Posterior vena cava (tissue), 2 donors: ENCODE data around the gene CTSV. TPM values are rescaled to one million over a fixed set of nuclear protein-coding genes. Genes with fewer than 3 reads are reported as not detected.
"Not testable (repeated sequence)": the region's sequence is repeated elsewhere in the genome, so short reads cannot be mapped to it uniquely, and the experiment has no call there.

Experiments
- DNase-seq: peaks from one replicate; pipeline ENCODE4 v3.0.0-alpha.2; 2020; ENCODE audit warnings: low spot score
- intact Hi-C, 2 donors: fragments of 100-400 bp; cut with DNase I; formaldehyde crosslinking; loops; one replicate each; pipeline versions ENCODE4 v1.14.1 to v1.14.2; 2022 to 2023
- total RNA-seq, 2 donors: library from RNA; stranded (reverse); fragmentation: NEBNext Ultra II Directional; extraction: Animal tissue kit (Norgen Biotek cat#: 25700); gene quantifications; one replicate each; pipeline ENCODE4 v1.2.1, GENCODE V29; 2021
- donor health status: DM: yes; HTN: yes; CAD: no.
- donor health status: DM: yes; HTN: yes; CAD: no.

Gene CTSV
- total RNA-seq, 2 donors from 2014 or later, result not detected

DNA sequence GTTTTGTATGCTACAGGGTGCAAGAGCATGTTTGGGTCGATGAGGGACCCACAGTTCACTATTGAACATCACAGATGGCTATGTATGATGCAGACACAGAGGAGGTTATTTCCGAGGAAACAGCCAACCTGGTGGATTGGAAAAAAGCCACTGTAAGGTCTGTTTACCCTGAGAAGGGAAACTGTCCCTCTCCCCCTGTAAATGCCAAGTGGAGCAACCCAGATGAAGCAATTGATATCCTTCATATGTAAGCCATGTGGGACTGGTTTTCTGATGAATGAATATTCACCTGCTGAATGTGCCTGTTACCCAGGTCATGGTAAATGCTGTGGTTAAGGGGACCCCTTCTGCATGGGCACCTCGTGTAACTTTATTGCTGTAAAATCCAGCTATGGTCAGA lies 14.8 kb upstream of the CTSV start:
- intact Hi-C loops, result no loop called here
- DNase-seq, result no peak

DNA sequence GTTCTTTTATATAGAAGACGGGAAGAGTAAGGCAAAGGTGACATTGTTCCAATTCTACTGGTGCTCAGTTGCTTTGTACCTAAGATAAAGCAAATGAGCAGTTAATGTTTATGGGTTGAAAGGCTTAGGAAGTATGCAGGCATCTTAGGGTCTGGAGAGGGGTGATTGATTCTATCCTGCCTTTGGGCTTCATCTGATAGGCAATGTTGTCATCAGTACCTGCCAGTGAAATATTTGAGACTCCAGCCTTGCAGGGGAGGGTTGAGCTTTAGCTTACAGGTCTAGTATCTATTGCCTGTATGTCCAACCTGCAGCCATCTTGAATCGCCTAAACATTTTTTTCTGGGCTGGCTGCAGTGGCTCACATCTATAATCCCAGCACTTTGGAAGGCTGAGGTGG lies 13.8 kb upstream of the CTSV start:
- DNase-seq, result no peak
- intact Hi-C loops, result no loop called here

DNA sequence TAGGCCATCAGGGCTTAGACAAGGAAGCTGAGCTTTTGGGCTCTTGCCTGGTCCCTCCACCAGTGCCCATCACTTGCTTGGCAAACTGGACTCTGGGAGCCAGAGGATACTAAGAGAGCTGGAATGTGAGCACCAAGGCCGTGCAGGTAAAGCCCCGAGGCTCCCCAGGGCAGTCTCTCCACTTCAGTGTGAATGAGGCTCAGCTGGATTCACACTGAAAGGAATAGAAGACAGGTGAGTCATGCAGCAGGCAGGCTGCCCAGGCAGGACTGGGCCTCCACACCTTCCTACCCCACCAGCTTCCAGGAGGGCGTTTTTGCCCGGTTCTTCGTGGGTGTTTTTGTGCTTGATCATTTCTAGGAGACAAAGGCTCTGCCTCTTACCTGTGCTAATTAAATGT lies 7.3 kb upstream of the CTSV start:
- intact Hi-C loops, result no loop called here
- DNase-seq, result no peak

DNA sequence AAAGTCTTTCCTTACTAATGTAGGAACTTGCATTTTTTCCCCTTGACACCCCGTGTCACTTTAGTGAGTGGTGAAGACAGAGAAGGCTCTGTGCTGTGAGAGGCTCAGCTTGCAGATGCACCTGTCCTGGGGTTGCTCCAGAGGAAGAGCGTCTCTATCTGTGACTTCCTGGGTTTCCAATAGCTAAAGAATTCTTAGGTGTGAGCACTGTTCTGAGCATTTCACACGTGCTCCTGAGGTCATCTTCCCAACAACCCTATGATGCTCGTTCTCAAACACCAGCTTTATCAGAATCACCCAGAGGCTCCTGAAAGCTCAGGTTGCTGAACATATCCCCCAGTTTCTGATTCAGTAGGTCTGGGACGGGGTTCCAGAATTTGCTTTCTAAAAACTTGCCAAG lies 6.4 kb upstream of the CTSV start:
- DNase-seq, result no peak
- intact Hi-C loops, result no loop called here

DNA sequence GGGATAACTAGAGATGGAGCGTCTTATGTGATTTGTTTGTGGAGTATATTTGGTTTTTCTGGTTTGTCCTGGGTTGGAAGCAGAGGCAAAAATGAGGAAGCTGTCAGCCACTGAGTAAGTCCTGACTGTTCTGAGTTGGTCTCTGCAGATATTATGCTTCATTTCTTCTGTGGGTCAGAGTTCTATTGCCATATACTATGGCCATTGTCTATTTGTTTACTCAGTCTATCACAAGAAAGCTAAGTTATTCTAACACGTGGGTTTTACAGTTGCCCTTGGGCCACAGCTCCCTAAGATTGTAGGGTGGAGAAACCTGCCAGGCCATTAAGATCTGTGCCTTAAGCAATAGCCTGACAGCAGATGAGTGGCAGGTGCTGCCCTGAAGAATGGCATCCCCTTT lies 3.0 kb upstream of the CTSV start:
- intact Hi-C loops, result no loop called here
- DNase-seq, result no peak

DNA sequence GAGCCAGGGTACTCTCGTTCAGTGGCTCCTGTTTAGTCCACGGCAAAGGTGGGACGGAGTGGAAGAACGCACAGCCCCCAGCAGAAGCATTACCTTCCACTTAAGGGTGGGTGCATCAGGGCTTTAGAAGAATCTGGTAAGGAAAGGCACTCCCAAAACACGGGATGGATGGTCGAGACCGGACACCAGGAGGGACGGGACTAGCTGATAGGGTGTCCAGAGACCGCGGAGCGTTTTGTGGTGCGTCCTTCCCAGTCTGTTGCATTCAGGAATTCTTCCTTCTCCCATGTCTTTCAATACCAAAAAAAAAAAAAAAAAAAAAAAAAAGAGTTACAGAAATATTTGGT lies 545 bp upstream of the CTSV start:
- no peak for DNase-seq
- intact Hi-C loops, result no loop called here

DNA sequence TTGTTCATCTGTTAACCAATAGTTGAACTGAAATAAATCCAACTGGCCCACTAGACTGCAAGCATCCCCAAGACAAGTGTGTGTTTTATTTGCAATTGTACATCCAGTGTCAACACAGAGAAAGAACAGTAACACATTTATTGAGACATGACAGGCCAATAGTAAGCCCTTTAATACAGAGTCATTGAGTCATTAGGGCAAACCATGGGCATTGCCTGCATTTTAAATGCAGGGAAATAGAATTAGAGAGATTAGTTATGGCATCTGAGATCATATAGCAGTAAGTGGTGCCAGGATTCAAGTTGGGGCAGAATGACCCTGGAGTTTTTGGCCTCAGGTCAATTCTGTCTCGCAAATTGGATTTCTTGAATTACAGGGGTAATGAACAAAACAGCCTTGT lies 15.4 kb downstream of the CTSV start:
- intact Hi-C loops, DNase-seq: not testable (repeated sequence)

DNA sequence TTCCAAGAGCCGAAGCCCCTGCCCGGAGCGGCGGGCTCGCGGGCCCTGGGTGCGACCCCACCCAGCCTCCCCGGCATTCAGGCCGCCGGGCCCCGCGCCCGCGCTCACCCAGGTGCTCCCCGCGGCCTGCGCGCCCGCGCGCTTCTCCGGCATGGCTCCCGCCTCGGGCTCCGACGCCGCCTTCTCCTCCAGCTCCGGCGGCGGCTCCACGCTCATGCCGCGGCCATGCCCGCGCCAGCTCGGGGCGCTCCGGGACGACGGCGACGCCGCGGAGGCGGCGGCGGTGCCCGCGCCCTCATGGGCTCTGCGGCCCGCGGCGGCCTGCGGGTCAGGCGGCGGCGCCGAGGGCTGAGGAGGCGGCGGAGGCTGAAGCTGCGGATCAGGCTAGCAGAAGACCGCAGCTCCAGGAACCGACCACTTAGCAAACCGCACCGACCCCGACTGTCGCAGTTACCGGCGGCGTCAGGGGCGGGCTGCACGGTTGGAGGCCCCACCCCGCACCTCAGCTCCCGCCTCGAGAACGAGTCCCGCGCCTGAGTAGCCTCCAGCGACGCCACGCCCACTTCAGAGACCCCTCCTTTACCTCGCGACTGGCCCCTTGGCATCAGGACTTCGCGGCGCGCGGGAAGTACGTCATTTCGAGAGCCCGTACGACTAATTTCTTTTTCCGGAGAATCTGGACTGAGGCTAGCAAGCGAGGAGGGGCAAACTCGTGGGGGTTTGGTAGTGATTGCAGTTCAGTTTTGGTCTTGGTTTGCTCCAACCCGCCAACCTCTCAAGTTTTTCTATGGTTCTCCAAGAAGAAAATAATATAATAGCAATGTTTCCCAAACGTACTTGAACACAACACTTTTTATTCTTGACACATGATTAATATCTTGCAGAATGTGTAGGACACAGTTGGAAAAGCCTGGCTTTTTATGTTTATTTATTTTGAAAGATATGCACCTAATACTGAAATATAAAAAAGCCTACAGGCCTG lies 25.5 kb downstream of the CTSV start:
- intact Hi-C loops, result not testable (repeated sequence)

DNA sequence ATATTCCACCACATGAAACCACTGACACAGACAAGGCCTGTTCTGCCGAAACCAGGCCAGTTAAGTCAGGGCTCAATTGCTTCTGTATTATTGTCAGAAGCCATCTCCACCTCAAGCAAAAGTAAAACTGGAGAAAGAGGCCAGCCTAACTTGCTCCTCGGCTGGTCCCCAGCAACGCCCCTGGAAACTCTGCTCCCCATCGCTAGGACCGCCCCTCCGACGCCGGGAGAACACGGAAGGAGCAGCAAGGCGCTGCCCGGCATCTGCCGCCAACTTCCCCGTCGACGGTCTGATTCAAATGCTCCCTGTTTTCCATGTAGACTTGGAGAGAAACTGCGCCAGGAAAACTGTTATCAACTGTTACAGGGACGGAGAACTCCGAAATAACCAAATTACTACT lies 26.3 kb downstream of the CTSV start:
- DNase-seq, intact Hi-C loops: not testable (repeated sequence)

More for the DNA sequence above, 25.5 kb downstream of the CTSV start:
- peak; percentile 90 for DNase-seq

DNA sequence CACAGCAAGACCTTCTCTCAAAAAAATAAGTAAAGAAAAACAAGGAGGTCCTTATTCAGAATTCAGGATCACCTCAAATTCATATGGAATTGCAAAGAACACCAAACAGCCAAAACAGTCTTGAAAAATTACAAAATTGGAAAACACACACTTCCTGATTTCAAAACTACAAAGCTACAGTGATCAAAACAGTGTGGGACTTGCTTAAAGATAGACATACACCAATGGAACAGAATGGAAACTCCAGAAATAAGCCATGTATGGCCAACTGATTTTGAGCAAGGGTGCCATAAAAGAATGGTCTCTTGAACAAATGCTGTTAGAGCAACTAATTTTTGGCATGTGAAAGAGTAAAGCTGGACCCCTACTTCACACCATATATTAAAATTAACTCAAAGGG lies 36.7 kb downstream of the CTSV start:
- intact Hi-C loops, DNase-seq: not testable (repeated sequence)

DNA sequence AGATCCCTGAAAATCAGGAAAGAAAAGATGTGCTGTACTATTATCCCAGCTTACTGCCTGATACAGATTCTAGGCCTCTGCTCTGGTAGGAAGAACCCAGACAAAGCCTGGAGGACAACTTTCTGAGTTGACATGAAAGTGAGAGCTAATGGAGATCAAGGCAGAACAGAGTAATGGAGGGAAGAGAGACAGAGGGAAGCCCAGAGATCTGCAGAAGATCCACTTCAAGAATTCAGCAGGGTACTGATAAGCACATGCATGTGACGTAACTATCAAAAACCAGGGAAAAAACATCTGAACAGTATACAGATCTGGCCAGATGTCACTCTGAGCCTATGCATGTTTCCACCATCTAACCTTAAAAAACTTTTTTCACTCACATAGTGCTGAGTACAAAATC lies 37.6 kb downstream of the CTSV start:
- DNase-seq, intact Hi-C loops: not testable (repeated sequence)

DNA sequence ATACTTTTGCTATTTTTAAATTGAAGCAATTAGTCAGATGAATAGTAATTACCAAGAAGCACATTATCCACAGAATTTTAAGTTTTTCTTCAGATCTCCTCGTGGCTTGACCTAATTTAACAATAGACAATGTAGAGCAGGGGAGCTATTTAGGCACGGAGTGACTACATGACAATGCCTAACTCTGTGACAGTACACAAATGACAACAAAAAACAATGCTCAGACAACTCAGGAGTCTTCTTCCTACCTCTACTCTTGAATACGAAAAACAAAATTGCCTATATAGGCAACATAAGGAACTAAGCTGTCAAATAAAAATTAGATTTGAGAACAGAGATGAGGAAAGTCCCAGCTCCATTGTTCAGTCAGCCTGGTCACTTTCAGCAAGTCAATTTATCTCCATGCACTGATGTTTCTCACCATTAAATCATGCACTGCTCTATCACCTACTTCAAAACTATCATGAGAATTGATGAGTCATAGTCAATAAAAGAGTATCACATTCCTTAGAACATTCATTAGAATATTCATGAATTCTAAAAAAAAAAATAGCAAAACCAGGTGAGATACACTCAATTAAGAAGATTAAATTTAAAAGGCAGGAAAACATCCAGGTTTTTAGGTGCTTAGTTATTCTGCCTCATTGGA lies 38.7 kb downstream of the CTSV start:
- DNase-seq, intact Hi-C loops: not testable (repeated sequence)

DNA sequence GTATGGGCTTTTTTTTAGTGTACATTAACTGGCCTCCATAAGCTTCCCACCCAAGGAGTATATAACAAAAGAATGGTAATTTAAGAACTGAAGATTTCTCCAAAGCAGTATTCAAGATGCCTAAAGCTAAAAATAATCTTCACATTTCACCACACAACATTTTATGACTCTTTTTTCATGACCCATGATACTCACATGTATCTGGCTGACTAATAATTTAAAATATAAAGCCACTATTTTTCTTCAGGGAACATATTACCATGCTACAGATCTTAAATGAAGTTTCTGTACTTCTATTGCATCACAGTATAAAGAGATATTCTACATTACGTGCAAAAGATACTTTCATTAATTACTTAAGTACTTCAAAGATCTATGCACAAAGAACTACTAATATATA lies 39.2 kb downstream of the CTSV start:
- DNase-seq, intact Hi-C loops: not testable (repeated sequence)

DNA sequence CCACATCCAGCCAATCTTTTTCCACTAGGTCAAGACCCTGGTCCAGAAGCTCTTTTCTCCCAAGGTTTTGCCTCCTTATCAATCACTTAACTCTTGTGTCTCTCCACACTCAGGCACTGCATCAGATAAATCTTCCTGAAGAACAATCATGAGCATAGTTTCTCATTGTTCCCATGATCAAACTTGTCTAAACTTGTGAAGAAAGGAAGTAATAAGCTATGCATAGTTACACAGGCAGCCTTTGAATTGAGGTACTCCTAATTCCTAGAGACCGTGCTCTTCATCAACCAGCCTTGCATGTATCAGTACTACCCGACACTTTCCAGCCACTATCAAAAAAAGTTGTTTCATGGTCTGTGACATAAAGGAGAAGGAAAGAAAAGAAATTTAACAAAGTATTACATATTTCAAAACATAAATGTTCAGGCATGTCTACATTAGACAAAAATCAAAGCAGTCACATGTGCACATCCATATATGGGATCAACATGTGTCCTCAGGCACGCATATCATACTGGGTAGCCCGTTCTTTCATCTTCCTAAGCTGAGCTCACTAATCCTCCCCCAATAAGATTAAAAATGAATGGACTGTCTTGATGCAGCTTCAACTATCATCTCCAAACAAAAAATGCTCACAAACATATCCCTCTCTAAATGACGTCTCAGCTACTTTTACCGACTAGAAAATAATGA lies 41.8 kb downstream of the CTSV start:
- intact Hi-C loops, DNase-seq: not testable (repeated sequence)

DNA sequence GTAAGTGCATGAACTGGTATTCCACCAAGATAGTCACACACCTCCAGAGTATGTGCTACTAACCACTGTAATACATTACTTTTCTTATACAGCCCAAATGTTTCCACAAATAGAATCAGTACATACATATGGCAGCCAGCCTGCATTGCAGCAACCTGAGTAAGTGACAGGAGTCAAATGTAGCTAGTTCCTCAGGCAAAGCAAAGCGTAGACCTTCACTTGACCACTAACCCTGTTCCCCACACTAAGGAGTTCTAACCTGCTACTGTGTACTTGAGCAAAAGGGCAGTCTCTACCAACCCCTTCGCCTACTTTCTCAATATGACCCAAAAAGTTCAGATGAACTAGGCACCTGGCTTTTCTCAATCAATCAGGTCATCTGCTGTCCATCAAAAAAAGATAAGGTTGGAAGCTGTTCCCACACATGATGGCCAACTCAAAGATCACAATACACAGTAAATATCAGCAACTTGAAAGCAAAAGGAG lies 44.4 kb downstream of the CTSV start:
- DNase-seq, intact Hi-C loops: not testable (repeated sequence)

DNA sequence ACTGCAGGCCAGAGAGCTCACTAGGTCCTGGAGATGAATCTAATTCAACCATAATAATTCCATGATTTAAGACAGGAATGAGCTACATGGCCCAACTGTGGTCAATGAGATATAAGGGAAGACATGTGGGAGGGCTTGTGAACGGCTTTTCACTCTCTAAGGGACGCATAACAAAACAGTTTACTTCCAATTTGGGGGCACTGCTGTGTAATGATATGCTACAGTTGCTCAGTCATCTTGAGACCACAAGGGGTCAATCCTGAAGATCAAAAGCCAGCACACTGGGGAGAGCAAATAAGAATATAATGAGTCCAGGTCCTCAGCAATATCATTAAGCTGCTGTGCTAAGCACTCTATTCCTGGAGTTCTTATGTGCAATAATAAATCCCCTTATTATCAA lies 46.6 kb downstream of the CTSV start:
- intact Hi-C loops, result not testable (repeated sequence)

DNA sequence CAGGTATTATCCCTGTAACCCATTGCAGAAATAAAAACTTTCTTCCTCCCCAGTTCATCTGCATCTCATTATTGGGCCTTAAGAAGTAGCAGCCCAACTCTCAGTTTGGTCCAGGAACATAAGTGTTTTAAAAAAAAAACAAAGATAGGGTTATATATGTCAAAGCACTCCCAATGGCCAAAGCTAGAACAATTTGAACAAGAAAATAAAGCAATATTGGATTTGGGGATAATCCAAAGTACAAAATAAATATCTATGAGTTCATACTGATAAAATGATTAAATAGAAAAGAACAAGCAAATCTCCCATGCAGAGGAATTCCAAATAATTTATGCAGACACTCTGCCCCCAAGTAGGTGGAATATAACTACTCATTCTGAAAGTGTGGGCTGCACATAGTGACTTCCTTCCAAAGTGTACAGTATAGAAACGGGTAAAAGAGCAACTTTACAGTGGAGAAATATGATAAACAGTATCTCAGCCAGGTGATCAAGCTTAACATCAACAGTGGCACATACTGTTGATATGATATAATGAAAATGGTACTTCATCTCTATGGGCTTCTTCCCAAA lies 49.1 kb downstream of the CTSV start:
- DNase-seq, intact Hi-C loops: not testable (repeated sequence)

More for the DNA sequence above, 46.6 kb downstream of the CTSV start:
- DNase-seq, result not testable (repeated sequence)

DNA sequence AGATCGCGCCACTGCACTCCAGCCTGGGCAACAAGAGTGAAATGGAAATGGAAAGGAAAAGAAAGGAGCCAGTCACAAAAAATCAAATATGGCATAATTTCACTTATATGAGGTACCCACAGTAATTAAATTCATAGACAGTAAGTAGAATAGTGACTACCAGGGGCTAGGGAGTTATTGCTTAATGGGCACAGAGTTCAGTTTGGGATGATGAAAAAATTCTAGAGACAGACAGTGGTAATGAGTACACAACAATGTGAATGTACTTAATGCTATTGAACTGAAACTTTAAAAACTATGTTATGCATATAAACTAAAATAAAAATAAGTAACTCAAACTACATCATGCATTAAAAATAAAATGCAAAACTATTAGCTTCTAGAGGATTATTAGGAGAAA lies 54.1 kb downstream of the CTSV start:
- DNase-seq, intact Hi-C loops: not testable (repeated sequence)

DNA sequence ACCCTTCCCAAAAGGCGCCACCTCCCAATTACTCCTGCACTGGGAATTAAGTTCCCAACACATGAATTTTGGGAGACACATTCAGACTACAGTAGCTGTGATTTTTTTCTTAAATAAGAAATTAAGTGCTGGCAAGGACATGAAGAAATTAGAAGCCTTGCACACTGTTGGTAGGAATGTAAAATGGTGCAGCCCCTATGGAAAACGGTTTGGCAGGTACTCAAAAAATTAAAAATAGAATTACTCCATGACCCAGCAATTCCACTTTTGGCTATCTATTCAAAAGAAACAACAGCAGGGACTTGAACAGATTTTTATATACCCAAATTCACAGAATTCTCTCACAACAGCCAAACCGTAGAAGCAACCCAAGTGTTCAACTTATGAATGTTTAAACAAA lies 54.8 kb downstream of the CTSV start:
- intact Hi-C loops, result not testable (repeated sequence)

More for the DNA sequence above, 54.8 kb downstream of the CTSV start:
- DNase-seq, result not testable (repeated sequence)
